ENCODE measurements around the gene MAP7. TPM values are rescaled to one million over a fixed set of nuclear protein-coding genes. Genes with fewer than 3 reads are reported as not detected.

Gene MAP7
- total RNA-seq, 1 donor from 2014 or later: 1.3 TPM

DNA sequence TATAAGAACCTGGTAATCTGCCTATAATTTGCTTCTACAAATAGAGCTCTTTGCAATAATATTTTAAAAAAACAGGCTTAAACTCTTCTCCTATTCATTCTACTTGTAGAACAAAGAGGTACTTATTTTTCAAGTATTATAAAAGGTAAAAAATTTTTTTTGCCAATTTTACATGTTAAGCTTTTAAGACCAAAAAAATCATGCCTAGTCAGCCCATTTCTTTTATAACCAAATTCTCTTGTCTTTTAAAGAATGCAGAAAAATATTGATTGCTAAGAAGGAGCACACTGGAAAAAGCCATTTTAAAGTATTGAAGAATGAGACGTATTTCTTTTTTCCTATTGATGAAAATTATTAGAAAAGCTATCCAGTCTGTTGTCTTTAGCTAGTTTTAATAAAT is 206.5 kb downstream of the MAP7 start:
- no peak for DNase-seq (ENCODE audit: low read depth, low spot score)
- Mint-ChIP-seq H3K27me3 (ENCODE audit: low read depth) (no peaks in the 10 kb centered on the region), H3K36me3 (ENCODE audit: low read depth) (no peaks in the 10 kb centered on the region), H3K9me3 (no peaks in the 10 kb centered on the region), H3K27ac (ENCODE audit: unreplicated experiment) (no peak overlapping the region), H3K4me3 (no peak overlapping the region), H3K4me1 (no peaks in the 10 kb centered on the region)
- TF ChIP-seq, protein P1, sequence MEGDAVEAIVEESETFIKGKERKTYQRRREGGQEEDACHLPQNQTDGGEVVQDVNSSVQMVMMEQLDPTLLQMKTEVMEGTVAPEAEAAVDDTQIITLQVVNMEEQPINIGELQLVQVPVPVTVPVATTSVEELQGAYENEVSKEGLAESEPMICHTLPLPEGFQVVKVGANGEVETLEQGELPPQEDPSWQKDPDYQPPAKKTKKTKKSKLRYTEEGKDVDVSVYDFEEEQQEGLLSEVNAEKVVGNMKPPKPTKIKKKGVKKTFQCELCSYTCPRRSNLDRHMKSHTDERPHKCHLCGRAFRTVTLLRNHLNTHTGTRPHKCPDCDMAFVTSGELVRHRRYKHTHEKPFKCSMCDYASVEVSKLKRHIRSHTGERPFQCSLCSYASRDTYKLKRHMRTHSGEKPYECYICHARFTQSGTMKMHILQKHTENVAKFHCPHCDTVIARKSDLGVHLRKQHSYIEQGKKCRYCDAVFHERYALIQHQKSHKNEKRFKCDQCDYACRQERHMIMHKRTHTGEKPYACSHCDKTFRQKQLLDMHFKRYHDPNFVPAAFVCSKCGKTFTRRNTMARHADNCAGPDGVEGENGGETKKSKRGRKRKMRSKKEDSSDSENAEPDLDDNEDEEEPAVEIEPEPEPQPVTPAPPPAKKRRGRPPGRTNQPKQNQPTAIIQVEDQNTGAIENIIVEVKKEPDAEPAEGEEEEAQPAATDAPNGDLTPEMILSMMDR (conservative IDR thresholded peaks at IDR 0.05): no peak

DNA sequence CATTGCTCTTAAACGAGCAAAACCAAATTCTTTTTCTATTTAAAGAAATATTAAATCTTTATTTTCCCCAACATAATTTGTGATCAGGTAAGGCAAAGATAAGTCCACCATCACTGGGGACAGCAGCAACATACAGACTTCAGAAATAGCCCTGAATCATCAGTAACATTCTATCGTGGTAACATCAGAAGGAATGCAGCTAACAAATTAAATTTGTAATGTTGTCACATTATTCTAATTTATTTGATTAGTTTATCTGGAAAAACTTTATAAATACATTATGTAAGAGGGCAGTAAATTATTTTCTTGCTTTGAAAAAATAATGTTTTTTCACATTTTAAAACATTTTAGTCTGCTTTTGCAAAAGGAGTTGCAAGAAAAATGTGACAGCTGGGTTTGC is 206.9 kb downstream of the MAP7 start:
- no peak overlapping the region for H3K27ac Mint-ChIP-seq (ENCODE audit: unreplicated experiment)
- no peak overlapping the region for H3K4me3 Mint-ChIP-seq
- no peaks in the 10 kb centered on the region for H3K36me3 Mint-ChIP-seq (ENCODE audit: low read depth)
- TF ChIP-seq, protein P1 (conservative IDR thresholded peaks at IDR 0.05): no peak
- no peaks in the 10 kb centered on the region for H3K27me3 Mint-ChIP-seq (ENCODE audit: low read depth)
- H3K9me3 Mint-ChIP-seq: no peaks in the 10 kb centered on the region
- H3K4me1 Mint-ChIP-seq: no peaks in the 10 kb centered on the region
- DNase-seq (ENCODE audit: low read depth, low spot score): no peak

DNA sequence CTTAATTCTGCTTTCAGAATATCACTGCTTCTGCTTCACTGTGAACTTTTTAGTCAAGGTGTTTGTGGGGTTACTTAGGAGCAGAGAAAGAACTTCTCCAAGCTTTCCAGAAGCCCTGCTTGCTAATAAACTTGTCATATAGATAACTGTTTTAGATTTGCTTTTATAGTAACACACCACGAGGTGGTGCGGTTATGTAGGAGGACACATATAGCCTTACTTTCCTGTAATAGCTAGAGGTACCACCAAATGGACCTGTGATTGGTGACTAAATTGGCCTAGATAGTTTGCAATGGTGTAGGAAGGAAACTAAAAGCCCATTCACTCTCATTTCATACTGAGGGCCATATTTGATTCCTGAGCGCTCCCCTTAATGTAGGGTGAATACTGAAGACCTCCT is 208.3 kb downstream of the MAP7 start:
- TF ChIP-seq, protein P1 (conservative IDR thresholded peaks at IDR 0.05): no peak
- Mint-ChIP-seq H3K27ac (ENCODE audit: unreplicated experiment) (no peak overlapping the region), H3K9me3 (no peaks in the 10 kb centered on the region), H3K27me3 (ENCODE audit: low read depth) (no peaks in the 10 kb centered on the region), H3K4me3 (no peak overlapping the region), H3K36me3 (ENCODE audit: low read depth) (no peaks in the 10 kb centered on the region), H3K4me1 (no peaks in the 10 kb centered on the region)
- no peak for DNase-seq (ENCODE audit: low read depth, low spot score)

DNA sequence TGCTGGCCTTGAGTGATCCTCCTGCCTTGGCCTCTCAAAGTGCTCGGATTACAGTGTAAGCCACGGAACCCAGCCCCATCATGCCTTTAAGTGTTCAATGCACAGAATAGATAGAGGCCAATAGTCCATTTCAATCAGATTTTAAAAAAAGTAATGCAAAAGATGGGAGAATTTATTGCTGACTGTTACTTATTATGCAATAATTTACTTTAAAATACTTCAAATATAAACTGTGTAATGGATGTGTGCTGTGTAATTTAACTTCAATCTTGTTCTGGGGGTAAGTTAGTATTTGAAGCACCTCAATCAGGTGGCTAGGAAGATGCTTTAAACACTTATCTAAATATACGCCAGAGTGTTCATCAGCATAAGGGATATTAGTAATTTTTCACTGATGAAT is 208.9 kb downstream of the MAP7 start:
- TF ChIP-seq, protein P1 (conservative IDR thresholded peaks at IDR 0.05): no peak
- no peaks in the 10 kb centered on the region for H3K27me3 Mint-ChIP-seq (ENCODE audit: low read depth)

DNA sequence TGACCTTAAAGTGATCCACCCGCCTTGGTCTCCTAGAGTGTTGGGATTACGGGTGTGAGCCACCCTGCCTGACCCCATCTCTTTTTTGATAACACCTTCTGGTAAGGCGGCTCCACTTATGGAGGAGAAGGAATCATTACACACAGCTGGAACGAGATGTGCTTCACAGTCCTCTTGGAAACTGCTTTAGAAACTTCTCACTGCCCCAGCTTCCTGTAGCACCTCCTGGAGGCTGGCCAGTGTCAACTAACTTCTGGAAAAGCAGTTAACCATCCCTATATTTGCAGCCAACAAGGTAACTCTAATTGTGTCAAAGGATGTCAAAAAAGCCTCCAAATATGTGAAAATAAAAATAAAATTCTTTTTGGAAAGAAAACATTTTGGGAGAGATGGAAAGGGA is 211.7 kb downstream of the MAP7 start:
- Mint-ChIP-seq H3K27ac (ENCODE audit: unreplicated experiment) (no peak overlapping the region), H3K27me3 (ENCODE audit: low read depth) (no peaks in the 10 kb centered on the region), H3K36me3 (ENCODE audit: low read depth) (no peaks in the 10 kb centered on the region), H3K4me3 (no peak overlapping the region), H3K9me3 (no peaks in the 10 kb centered on the region), H3K4me1 (no peaks in the 10 kb centered on the region)
- TF ChIP-seq, protein P1 (conservative IDR thresholded peaks at IDR 0.05): no peak
- DNase-seq (ENCODE audit: low read depth, low spot score): no peak

More for the DNA sequence above, 208.9 kb downstream of the MAP7 start:
- Mint-ChIP-seq H3K9me3 (no peaks in the 10 kb centered on the region), H3K36me3 (ENCODE audit: low read depth) (no peaks in the 10 kb centered on the region), H3K4me3 (no peak overlapping the region), H3K4me1 (no peaks in the 10 kb centered on the region), H3K27ac (ENCODE audit: unreplicated experiment) (no peak overlapping the region)
- no peak for DNase-seq (ENCODE audit: low read depth, low spot score)

DNA sequence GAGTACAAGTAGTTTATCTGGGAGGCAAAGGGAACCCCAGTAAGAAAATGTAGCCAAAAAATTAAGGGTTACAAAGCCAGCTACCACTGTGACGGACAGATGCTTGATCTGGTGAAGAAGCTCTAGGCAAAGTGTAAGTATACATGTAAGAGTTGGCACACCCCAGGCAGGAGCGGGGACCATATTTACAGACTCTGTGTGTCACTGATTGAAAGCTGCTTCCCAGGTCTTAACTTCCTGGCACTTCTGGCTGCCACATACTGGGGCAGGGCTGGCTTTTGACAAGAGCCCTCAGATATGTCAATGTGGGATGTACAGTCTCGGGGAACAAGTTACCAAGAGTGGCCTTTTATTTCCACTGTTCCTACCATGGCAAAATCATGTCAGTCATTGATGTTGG is 212.6 kb downstream of the MAP7 start:
- DNase-seq (ENCODE audit: low read depth, low spot score): no peak
- no peak overlapping the region for H3K27ac Mint-ChIP-seq (ENCODE audit: unreplicated experiment)
- no peak overlapping the region for H3K4me3 Mint-ChIP-seq
- H3K36me3 Mint-ChIP-seq (ENCODE audit: low read depth): no peaks in the 10 kb centered on the region
- no peaks in the 10 kb centered on the region for H3K9me3 Mint-ChIP-seq
- TF ChIP-seq, protein P1 (conservative IDR thresholded peaks at IDR 0.05): no peak
- no peaks in the 10 kb centered on the region for H3K4me1 Mint-ChIP-seq
- H3K27me3 Mint-ChIP-seq (ENCODE audit: low read depth): no peaks in the 10 kb centered on the region
